Measurements from ENCODE around the gene ST14.
"Not testable (repeated sequence)": the region's sequence is repeated elsewhere in the genome, so short reads cannot be mapped to it uniquely, and the experiment has no call there.

The ST14 gene

DNA sequence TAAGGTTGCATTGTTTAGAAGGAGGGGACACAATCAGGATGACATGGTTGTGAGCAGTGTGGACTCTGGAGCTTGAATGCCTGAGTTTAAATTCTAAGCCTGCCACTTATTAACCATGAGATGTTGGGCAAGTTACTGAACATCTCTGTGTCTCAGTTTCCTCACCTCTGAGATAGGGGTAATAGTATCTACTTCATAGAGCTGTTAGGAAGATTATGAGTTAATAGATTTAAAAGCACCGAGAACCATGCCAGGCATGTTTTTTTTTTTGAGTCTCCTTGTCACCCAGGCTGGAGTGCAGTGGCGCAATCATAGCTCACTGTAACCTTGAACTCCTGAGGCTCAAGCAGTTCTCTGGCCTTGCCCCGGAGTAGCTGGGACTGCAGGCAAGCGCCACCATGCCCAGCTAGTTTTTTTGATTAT is 33.3 kb downstream of the ST14 start:
- H3K27ac Mint-ChIP-seq = peak overlapping the region in 1 of 3 experiments; percentile 81
- TF ChIP-seq, protein P1, sequence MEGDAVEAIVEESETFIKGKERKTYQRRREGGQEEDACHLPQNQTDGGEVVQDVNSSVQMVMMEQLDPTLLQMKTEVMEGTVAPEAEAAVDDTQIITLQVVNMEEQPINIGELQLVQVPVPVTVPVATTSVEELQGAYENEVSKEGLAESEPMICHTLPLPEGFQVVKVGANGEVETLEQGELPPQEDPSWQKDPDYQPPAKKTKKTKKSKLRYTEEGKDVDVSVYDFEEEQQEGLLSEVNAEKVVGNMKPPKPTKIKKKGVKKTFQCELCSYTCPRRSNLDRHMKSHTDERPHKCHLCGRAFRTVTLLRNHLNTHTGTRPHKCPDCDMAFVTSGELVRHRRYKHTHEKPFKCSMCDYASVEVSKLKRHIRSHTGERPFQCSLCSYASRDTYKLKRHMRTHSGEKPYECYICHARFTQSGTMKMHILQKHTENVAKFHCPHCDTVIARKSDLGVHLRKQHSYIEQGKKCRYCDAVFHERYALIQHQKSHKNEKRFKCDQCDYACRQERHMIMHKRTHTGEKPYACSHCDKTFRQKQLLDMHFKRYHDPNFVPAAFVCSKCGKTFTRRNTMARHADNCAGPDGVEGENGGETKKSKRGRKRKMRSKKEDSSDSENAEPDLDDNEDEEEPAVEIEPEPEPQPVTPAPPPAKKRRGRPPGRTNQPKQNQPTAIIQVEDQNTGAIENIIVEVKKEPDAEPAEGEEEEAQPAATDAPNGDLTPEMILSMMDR (IDR thresholded peaks at IDR 0.05; ENCODE audit: unreplicated experiment in 3 of 3) = no peak
- no peaks in the 10 kb centered on the region for H3K4me1 Mint-ChIP-seq
- H3K4me3 Mint-ChIP-seq = no peak overlapping the region
- H3K36me3 Mint-ChIP-seq (ENCODE audit: low read depth) = no peaks in the 10 kb centered on the region
- no peaks in the 10 kb centered on the region for H3K9me3 Mint-ChIP-seq
- peaks cover 13% of the 10 kb centered on the region for H3K27me3 Mint-ChIP-seq (ENCODE audit: low read depth)

DNA sequence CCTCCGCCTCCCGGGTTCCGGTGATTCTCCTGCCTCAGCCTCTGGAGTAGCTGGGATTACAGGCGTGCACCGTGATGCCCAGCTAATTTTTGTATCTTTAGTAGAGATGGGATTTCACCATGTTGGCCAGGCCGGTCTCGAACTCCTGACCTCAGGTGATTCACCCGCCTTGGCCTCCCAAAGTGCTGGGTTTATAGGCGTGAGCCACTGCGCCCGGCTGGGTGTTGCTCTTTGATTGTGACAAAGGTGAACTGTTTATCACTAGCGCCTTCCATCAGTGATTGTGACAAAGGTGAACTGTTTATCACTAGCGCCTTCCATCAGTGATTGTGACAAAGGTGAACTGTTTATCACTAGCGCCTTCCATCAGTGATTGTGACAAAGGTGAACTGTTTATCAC is 34.0 kb downstream of the ST14 start:
- H3K4me1 Mint-ChIP-seq; H3K9me3 Mint-ChIP-seq; H3K27ac Mint-ChIP-seq; H3K36me3 Mint-ChIP-seq (ENCODE audit: low read depth); H3K4me3 Mint-ChIP-seq: not testable (repeated sequence)
- peaks cover 13% of the 10 kb centered on the region for H3K27me3 Mint-ChIP-seq (ENCODE audit: low read depth)

DNA sequence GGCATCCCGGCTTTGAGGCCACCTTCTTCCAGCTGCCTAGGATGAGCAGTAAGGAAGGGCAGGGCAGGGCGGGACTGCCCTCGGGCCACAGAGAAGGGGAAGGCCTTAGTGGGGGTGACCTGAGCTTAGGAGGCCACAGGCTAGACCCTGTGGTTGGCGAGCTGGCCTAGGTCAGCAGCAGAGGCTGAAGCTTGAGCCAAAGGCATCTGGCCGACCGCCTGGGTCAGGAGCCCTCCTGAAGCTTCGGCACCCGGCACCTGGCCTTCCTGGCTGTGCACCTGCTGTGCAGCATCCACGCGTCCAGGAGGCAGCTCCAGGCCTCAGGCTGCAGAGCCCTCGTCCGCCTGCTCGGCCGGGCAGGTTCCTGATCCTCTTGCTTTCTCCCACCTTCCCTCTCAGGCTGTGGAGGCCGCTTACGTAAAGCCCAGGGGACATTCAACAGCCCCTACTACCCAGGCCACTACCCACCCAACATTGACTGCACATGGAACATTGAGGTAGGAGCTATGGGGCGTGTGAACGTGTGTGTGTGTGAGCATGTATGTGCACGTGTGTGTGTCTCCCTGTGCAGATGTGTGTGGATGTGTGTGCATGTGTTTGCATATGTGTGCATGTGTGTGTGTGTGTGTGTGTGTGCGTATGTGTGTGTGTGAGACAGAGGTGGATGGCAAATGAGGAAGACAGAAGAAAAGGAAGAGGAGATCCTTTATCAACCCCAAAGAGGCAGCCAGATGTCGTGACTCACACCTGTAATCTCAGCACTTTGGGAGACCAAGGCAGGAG is 34.9 kb downstream of the ST14 start:
- H3K27me3 Mint-ChIP-seq (ENCODE audit: low read depth) = peaks cover 13% of the 10 kb centered on the region
- TF ChIP-seq, protein P1 (IDR thresholded peaks at IDR 0.05; ENCODE audit: unreplicated experiment in 3 of 3) = no peak
- no peaks in the 10 kb centered on the region for H3K4me1 Mint-ChIP-seq
- H3K27ac Mint-ChIP-seq = no peak overlapping the region
- no peaks in the 10 kb centered on the region for H3K9me3 Mint-ChIP-seq
- no peaks in the 10 kb centered on the region for H3K36me3 Mint-ChIP-seq (ENCODE audit: low read depth)
- no peak overlapping the region for H3K4me3 Mint-ChIP-seq

DNA sequence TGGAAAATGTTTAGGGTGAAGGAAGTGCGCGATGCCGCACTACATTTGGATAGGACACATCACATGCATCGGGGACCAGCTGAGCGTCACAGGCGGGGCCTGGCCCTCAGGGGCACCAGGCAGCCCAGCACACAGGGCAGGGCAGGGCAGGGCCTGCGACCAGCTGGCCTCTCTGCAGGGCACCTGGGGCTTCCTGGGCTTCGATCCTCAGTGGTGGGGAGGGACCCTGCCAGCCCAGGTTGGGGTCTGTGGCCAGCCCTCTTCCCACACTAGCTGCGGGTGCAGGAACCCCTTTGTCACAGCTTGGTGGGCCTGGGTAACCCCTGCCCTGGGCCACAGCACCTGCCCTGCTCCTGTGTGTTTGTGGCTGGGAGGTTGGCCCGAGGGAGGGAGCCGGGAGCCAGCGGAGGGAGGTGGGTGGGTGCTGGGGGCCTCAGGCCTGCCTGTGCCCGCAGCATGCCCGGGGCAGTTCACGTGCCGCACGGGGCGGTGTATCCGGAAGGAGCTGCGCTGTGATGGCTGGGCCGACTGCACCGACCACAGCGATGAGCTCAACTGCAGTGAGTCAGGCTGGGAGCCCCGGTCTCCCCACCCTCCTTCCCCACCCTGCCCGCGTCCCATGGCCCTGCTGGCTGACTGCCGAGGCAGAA is 37.9 kb downstream of the ST14 start:
- no peaks in the 10 kb centered on the region for H3K4me1 Mint-ChIP-seq

DNA sequence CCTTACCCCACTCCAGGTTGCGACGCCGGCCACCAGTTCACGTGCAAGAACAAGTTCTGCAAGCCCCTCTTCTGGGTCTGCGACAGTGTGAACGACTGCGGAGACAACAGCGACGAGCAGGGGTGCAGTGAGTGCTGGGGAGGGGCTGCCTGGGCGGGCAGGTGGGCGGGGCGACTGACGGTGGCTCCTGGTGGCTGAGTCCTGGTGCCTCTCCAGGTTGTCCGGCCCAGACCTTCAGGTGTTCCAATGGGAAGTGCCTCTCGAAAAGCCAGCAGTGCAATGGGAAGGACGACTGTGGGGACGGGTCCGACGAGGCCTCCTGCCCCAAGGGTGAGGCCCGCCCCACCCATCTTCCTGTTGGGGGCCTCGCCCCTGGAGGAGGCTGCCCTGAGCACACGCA is 38.7 kb downstream of the ST14 start:
- TF ChIP-seq, protein P1 (IDR thresholded peaks at IDR 0.05; ENCODE audit: unreplicated experiment in 3 of 3) = no peak

More for the DNA sequence above, 37.9 kb downstream of the ST14 start:
- Mint-ChIP-seq H3K9me3 (peaks cover 4% of the 10 kb centered on the region), H3K27me3 (ENCODE audit: low read depth) (peaks cover 13% of the 10 kb centered on the region), H3K36me3 (ENCODE audit: low read depth) (peaks cover 9% of the 10 kb centered on the region), H3K4me3 (no peak overlapping the region), H3K27ac (no peak overlapping the region)
- TF ChIP-seq, protein P1 (IDR thresholded peaks at IDR 0.05; ENCODE audit: unreplicated experiment in 3 of 3) = no peak

DNA sequence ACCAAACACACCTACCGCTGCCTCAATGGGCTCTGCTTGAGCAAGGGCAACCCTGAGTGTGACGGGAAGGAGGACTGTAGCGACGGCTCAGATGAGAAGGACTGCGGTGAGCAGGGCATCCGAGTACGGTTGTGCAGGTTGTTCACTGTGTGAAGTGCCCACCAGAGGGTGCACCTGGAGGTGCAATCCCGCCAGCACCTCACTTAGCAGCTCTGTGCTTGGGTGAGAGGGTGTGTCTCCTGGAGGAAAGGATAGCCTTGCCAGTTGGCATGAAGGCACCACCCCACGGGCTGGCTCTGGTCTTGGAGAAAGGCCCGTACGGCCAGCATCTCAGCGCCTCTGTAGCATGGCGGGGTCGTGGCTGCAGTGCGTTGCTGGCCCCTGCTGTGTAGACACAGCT is 39.4 kb downstream of the ST14 start:
- Mint-ChIP-seq H3K36me3 (ENCODE audit: low read depth) (peaks cover 14% of the 10 kb centered on the region), H3K4me1 (no peaks in the 10 kb centered on the region), H3K27me3 (ENCODE audit: low read depth) (peaks cover 6% of the 10 kb centered on the region), H3K4me3 (no peak overlapping the region), H3K9me3 (peaks cover 7% of the 10 kb centered on the region), H3K27ac (no peak overlapping the region)
- TF ChIP-seq, protein P1 (IDR thresholded peaks at IDR 0.05; ENCODE audit: unreplicated experiment in 3 of 3) = no peak

More for the DNA sequence above, 38.7 kb downstream of the ST14 start:
- Mint-ChIP-seq H3K36me3 (ENCODE audit: low read depth) (peaks cover 12% of the 10 kb centered on the region), H3K27ac (no peak overlapping the region), H3K27me3 (ENCODE audit: low read depth) (peaks cover 7% of the 10 kb centered on the region), H3K9me3 (peaks cover 5% of the 10 kb centered on the region), H3K4me1 (no peaks in the 10 kb centered on the region), H3K4me3 (no peak overlapping the region)

All from nephron (organoid).